ENCODE data around the gene AHCYL1. TPM values are rescaled to one million over a fixed set of nuclear protein-coding genes. Genes with fewer than 3 reads are reported as not detected.
"Not testable (repeated sequence)": the region's sequence is repeated elsewhere in the genome, so short reads cannot be mapped to it uniquely, and the experiment has no call there.

AHCYL1 gene
- 10 to 100 TPM; 46.9 to 62.0 (median 57.5) TPM for polyA plus RNA-seq (ENCODE audit: low read depth in 6 of 6)

- H3K4me3 Mint-ChIP-seq: peak within 1 kb of the TSS; percentile 98 to 99 (median 98)
- H3K27ac Mint-ChIP-seq: peak within 1 kb of the TSS; percentile 98 to 99 (median 98)
- peak; percentile 97 to 98 for ATAC-seq (ENCODE audit: low read depth in 2 of 2)
These were observed at the start of gene AHCYL1 for GRCh38 chr1:109984456-109985246. AHCYL1 (plus strand) TSS chr1:109984765; CDS start chr1:109985053, 288 bp downstream.

DNA sequence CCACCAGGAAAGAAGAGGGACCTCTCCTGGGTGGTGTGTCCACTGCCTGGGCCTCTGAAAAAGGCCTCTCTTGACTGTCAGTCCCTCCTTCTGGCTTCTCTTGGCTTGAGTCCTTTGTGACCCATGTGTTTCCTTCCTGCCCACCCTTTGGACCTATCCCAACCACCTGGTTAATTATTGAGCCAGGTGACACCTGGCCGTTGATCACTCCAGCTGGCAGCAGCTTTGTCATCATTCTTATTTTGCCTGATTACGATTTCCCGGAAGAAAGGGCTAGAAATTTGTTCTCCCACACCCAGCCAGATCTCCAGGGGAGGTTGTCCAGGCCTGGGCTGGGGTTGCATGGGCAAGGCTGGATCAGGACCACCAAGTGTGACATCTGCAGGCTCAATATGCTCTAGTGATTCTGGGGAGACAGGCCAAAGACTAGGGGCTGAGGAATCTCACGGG lies 49.1 kb upstream of the AHCYL1 start:
- DNase-seq (no peak), ATAC-seq (ENCODE audit: low read depth in 2 of 2) (no peak)
- Mint-ChIP-seq H3K27me3 (peaks cover 13 to 18% (median 15%) of the 10 kb centered on the region in 3 donors), H3K9me3 (peaks cover 9 to 44% (median 28%) of the 10 kb centered on the region in 7 donors), H3K36me3 (peaks cover 10 to 35% of the 10 kb centered on the region in 2 donors), H3K27ac (no peak overlapping the region), H3K4me1 (no peaks in the 10 kb centered on the region), H3K4me3 (peak overlapping the region in 1 of 8 donors; percentile 65)

More at GRCh38 chr1:109984456-109985246, at the start of gene AHCYL1:
- no peaks in the 10 kb centered on the region for H3K36me3 Mint-ChIP-seq
- peaks cover 2 to 6% (median 4%) of the 10 kb centered on the region in 3 donors for H3K27me3 Mint-ChIP-seq
- peaks cover 26 to 41% (median 30%) of the 10 kb centered on the region in 3 donors for H3K4me1 Mint-ChIP-seq
- no peaks in the 10 kb centered on the region for H3K9me3 Mint-ChIP-seq
- peak; percentile 99 for DNase-seq

GRCh38 chr1:109937738-109938137 lies 46.8 kb upstream of the AHCYL1 start:
- no peak for ATAC-seq (ENCODE audit: low read depth in 2 of 2)
- H3K27me3 Mint-ChIP-seq: peaks cover 15 to 17% (median 15%) of the 10 kb centered on the region in 3 donors
- H3K4me1 Mint-ChIP-seq: no peaks in the 10 kb centered on the region

GRCh38 chr1:109938556-109938955 lies 46.0 kb upstream of the AHCYL1 start:
- Mint-ChIP-seq H3K4me3 (no peak overlapping the region), H3K36me3 (peaks cover 10 to 35% of the 10 kb centered on the region in 2 donors), H3K27me3 (peaks cover 15 to 21% (median 19%) of the 10 kb centered on the region in 3 donors), H3K9me3 (peaks cover 9 to 44% (median 28%) of the 10 kb centered on the region in 7 donors), H3K27ac (no peak overlapping the region), H3K4me1 (no peaks in the 10 kb centered on the region)
- DNase-seq: no peak
- no peak for ATAC-seq (ENCODE audit: low read depth in 2 of 2)

More at GRCh38 chr1:109937738-109938137, 46.8 kb upstream of the AHCYL1 start:
- Mint-ChIP-seq H3K9me3 (peaks cover 9 to 44% (median 28%) of the 10 kb centered on the region in 7 donors), H3K4me3 (peak overlapping the region in 1 of 8 donors; percentile 47), H3K36me3 (peaks cover 10 to 35% of the 10 kb centered on the region in 2 donors), H3K27ac (no peak overlapping the region)
- DNase-seq: no peak

- peaks cover 5 to 14% of the 10 kb centered on the region in 2 donors for H3K36me3 Mint-ChIP-seq
- DNase-seq: no peak
- no peak for ATAC-seq (ENCODE audit: low read depth in 2 of 2)
- no peak overlapping the region for H3K4me3 Mint-ChIP-seq
- H3K9me3 Mint-ChIP-seq: peaks cover 4 to 23% (median 16%) of the 10 kb centered on the region in 7 donors
- peaks cover 0 to 5% (median 4%) of the 10 kb centered on the region in 3 donors for H3K4me1 Mint-ChIP-seq
- no peak overlapping the region for H3K27ac Mint-ChIP-seq
- H3K27me3 Mint-ChIP-seq: peaks cover 18 to 30% (median 27%) of the 10 kb centered on the region in 3 donors
These were observed 42.1 kb upstream of the AHCYL1 start for GRCh38 chr1:109942434-109942833.

- no peak for ATAC-seq (ENCODE audit: low read depth in 2 of 2)
- Mint-ChIP-seq H3K4me1 (peaks cover 0 to 5% (median 4%) of the 10 kb centered on the region in 3 donors), H3K27me3 (peaks cover 22 to 31% (median 27%) of the 10 kb centered on the region in 3 donors), H3K4me3 (no peak overlapping the region), H3K9me3 (peaks cover 0 to 4% (median 1%) of the 10 kb centered on the region in 7 donors), H3K27ac (peak overlapping the region in 2 of 6 donors; percentile 3 to 28), H3K36me3 (peaks cover 1 to 3% of the 10 kb centered on the region in 2 donors)
- no peak for DNase-seq
These were observed 40.0 kb upstream of the AHCYL1 start for GRCh38 chr1:109944541-109944940.

GRCh38 chr1:109946511-109946910 lies 38.1 kb upstream of the AHCYL1 start:
- H3K4me3 Mint-ChIP-seq: no peak overlapping the region
- DNase-seq (no peak), ATAC-seq (ENCODE audit: low read depth in 2 of 2) (no peak)
- no peaks in the 10 kb centered on the region for H3K36me3 Mint-ChIP-seq
- no peak overlapping the region for H3K27ac Mint-ChIP-seq
- H3K4me1 Mint-ChIP-seq: peaks cover 0 to 5% (median 4%) of the 10 kb centered on the region in 3 donors
- peaks cover 18 to 30% (median 27%) of the 10 kb centered on the region in 3 donors for H3K27me3 Mint-ChIP-seq
- H3K9me3 Mint-ChIP-seq: peaks cover 0 to 4% (median 0%) of the 10 kb centered on the region in 7 donors

GRCh38 chr1:109947582-109948284 lies 36.8 kb upstream of the AHCYL1 start:
- DNase-seq: no peak
- no peaks in the 10 kb centered on the region for H3K36me3 Mint-ChIP-seq
- H3K4me3 Mint-ChIP-seq: no peak overlapping the region
- peaks cover 18 to 27% (median 27%) of the 10 kb centered on the region in 3 donors for H3K27me3 Mint-ChIP-seq
- peaks cover 0 to 5% (median 4%) of the 10 kb centered on the region in 3 donors for H3K4me1 Mint-ChIP-seq
- ATAC-seq (ENCODE audit: low read depth in 2 of 2): no peak
- H3K27ac Mint-ChIP-seq: no peak overlapping the region
- H3K9me3 Mint-ChIP-seq: peaks cover 0 to 4% (median 0%) of the 10 kb centered on the region in 7 donors

DNA sequence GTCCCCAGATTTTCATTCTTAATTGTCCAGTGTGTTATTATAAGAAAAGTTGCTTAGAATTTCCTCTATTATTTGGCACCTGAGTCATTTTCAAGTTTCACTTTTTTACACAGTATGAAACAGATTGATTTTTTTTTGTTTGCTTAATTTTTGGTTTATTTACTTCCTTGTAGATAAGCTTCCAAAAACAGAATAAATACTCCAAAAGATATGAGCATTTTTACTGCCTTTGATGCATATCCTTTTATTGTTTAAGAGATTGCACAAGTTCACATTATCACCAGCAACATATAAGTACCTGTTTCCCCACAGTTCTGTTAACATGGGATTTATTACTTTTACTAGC lies 36.3 kb upstream of the AHCYL1 start:
- Mint-ChIP-seq H3K36me3 (no peaks in the 10 kb centered on the region), H3K9me3 (peaks cover 0 to 4% (median 0%) of the 10 kb centered on the region in 7 donors), H3K4me1 (peaks cover 0 to 5% (median 4%) of the 10 kb centered on the region in 3 donors), H3K27ac (peak overlapping the region in 1 of 6 donors; percentile 4), H3K4me3 (no peak overlapping the region), H3K27me3 (peaks cover 15 to 27% (median 23%) of the 10 kb centered on the region in 3 donors)
- DNase-seq: no peak
- no peak for ATAC-seq (ENCODE audit: low read depth in 2 of 2)

- Mint-ChIP-seq H3K27me3 (peaks cover 11 to 17% (median 17%) of the 10 kb centered on the region in 3 donors), H3K4me3 (no peak overlapping the region), H3K4me1 (no peaks in the 10 kb centered on the region), H3K9me3 (peaks cover 0 to 3% (median 0%) of the 10 kb centered on the region in 7 donors), H3K27ac (no peak overlapping the region), H3K36me3 (no peaks in the 10 kb centered on the region)
- ATAC-seq (ENCODE audit: low read depth in 2 of 2) (no peak), DNase-seq (no peak)
These were observed 34.5 kb upstream of the AHCYL1 start for GRCh38 chr1:109950038-109950437.

DNA sequence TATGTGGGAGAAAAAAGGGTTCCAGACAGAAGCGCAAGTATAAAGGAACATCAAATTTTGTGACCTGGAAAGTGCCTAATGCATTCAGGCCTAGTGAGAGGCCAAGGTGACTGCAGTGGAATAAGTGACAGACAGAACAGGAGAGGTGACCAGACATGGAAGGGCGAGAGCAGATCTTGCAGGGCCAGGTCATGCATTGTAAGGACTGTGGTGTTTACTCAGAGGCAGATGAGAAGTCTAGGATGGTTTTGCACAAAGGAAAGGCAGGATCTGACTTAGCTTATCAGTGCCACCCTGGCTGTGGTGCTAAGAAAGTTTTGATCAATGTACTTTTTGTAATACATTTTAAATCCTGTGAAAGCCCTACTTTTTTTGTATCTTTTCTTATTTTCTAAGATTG lies 34.1 kb upstream of the AHCYL1 start:
- Mint-ChIP-seq H3K36me3 (no peaks in the 10 kb centered on the region), H3K4me1 (no peaks in the 10 kb centered on the region), H3K27ac (no peak overlapping the region), H3K27me3 (peaks cover 11 to 17% (median 12%) of the 10 kb centered on the region in 3 donors), H3K4me3 (no peak overlapping the region), H3K9me3 (peaks cover 0 to 3% (median 0%) of the 10 kb centered on the region in 7 donors)
- no peak for ATAC-seq (ENCODE audit: low read depth in 2 of 2)
- no peak for DNase-seq

DNA sequence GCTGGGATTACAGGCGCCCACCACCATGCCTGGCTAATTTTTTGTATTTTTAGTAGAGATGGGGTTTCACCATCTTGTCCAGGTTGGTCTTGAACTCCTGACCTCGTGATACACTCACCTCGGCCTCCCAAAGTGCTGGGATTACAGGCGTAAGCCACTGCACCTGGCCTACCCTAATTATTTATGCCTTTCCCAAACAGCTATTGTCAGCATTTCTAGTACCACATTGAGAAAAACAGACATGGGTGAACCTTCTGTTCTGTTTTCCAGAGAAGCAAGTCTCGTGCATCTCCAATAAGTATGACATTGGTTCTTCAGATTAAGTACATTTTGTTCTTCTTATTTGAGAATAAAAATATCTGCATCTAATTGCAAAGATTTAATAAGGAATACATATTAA lies 33.1 kb upstream of the AHCYL1 start:
- H3K9me3 Mint-ChIP-seq; H3K4me3 Mint-ChIP-seq; H3K36me3 Mint-ChIP-seq; DNase-seq; ATAC-seq (ENCODE audit: low read depth in 2 of 2); H3K27me3 Mint-ChIP-seq; H3K27ac Mint-ChIP-seq; H3K4me1 Mint-ChIP-seq: not testable (repeated sequence)

- no peaks in the 10 kb centered on the region for H3K4me1 Mint-ChIP-seq
- H3K4me3 Mint-ChIP-seq: no peak overlapping the region
- no peaks in the 10 kb centered on the region for H3K36me3 Mint-ChIP-seq
- ATAC-seq (ENCODE audit: low read depth in 2 of 2) (no peak), DNase-seq (no peak)
- no peak overlapping the region for H3K27ac Mint-ChIP-seq
- H3K9me3 Mint-ChIP-seq: peaks cover 0 to 3% (median 0%) of the 10 kb centered on the region in 7 donors
- peaks cover 6 to 13% (median 13%) of the 10 kb centered on the region in 3 donors for H3K27me3 Mint-ChIP-seq
These were observed 30.5 kb upstream of the AHCYL1 start for GRCh38 chr1:109954041-109954512.
